Measurements from ENCODE around the gene BPHL.
"Not testable (repeated sequence)": the region's sequence is repeated elsewhere in the genome, so short reads cannot be mapped to it uniquely, and the experiment has no call there.

Gene BPHL

GRCh38 chr6:3156184-3157130 is 37.9 kb downstream of the BPHL start:
- peak; percentile 63 for DNase-seq (ENCODE audit: low read depth, low spot score)

GRCh38 chr6:3157131-3157933 is 38.8 kb downstream of the BPHL start, which contains the start of gene TUBB2A:
Gene TUBB2A (minus strand): TSS chr6:3157544. CDS start chr6:3157463, 81 bp downstream.
- peak; percentile 95 for DNase-seq (ENCODE audit: low read depth, low spot score)

DNA sequence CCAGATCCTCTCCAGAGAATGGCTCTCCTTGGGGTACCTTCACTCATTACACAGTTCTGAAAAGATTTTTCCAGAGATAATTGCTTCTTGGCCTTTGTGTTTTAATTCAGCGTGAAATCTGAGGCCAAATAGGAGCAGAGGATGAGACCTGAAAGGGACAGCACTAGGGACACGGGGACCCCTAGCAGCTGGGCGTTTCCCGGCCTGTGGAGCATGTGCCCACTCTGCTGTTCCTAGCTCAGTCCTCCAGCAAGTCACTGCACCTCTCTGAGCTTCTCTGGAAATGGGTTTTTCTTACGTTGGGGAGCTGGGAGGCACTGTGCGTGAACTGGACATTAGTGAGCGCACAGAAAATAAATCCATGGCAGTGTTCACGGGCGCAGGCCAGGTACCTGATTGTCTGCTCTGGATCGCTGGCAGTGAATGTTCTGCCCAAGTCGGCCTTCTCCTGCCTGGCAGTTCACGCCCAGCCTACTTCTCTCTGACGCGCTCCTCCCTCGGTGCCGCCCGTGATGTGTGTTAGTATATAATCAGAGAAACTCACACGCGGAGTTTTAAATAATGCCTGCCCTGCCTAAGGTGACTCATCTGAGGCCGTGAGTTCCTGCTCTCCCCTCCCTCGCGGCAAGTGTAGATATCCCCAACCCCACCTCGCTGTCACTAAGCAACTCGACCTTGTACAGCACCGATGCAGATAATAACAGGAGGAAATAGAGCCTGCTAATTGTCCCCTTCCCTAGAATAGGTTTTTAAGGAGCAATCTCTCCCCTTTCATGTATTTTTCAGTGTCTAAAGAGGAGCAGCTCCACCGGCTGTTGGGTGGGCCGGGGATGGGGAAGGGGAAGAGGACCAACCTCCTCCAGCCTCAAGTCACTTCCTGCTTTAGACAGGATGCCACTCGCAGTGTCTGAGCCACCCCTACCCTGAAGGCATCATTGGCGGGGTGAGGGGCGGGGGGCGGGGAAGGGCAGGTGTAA is 41.6 kb downstream of the BPHL start:
- peak; percentile 76 for DNase-seq (ENCODE audit: low read depth, low spot score)

DNA sequence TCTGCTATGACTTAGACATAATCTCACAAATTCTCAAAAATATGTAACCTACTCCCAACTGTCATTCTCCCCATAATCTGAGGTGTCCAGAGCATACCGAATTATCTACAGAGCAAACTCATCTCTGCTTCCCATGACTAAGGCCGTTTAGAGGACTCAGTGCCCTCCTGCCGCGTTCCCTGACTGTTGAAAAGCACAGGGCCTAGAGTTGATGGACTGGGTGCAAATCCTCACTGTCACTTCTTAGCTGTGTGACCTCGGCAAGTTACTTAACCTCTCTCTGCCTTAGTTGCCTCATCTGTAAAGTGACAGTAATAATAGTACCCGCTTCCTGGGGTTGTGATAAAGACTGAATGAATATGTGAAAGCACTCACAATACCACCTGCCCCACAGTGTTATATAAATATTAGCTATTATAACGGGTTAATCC is 43.6 kb downstream of the BPHL start:
- DNase-seq (ENCODE audit: low read depth, low spot score) = peak; percentile 26

DNA sequence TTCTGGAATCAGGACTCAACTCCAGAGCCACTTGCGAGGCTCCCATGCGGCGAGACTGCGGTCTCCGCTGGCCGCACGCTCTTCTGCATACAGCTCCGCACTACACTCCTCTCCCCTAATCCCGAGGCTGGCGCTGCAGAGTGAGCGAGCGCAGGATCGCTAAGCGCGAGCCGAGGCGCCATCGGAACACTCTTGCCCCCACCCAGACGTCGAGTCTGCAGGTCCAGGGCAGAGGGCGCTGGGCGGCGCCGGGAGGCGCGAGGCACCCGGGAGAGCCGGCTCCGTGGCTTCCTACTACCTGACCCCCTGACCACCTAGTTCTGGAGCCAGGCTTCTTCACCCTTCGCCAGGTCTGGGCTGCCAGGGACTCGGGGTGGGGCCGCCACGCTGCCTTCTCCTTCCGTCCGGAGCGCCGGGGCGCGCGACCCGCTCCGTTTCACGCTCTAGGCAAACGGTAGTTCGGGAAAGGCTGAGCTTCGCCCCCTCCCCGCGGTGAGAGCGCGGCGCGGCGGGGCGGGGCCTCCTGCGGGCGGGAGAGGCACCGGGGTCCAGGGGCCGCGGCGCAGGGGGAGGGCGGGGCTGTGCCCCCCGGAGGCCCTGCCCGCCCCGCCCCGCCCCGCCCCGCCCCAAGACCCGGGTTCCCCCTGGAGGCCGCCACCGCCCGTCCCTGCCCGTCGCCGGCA is 44.2 kb downstream of the BPHL start:
- DNase-seq (ENCODE audit: low read depth, low spot score) = peak; percentile 92

GRCh38 chr6:3163248-3163594 is 44.7 kb downstream of the BPHL start:
- DNase-seq (ENCODE audit: low read depth, low spot score) = no peak

DNA sequence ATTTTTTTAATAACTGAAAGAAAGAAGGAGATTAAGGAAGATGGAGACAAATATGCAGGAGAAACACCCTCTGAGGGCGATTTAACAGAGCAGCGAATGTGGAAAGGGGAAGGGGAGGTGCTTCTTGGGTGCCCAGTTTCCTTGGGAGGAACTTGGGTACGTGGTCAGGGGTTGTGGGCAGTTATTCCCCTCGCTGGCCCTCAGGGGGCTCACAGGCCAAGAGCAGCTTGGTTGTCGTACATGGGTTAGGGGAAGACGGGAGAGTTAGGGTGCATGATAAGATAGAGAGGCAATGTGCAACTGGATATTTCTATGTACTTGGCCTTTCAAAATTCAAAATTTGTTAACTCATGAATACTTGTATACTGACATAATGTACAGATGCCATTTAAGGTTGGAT is 45.9 kb downstream of the BPHL start:
- no peak for DNase-seq (ENCODE audit: low read depth, low spot score)

- peak; percentile 77 for DNase-seq (ENCODE audit: low read depth, low spot score)
These were observed 47.4 kb downstream of the BPHL start for GRCh38 chr6:3165631-3166534.

GRCh38 chr6:3166535-3167225 is 48.2 kb downstream of the BPHL start:
- not testable (repeated sequence) for DNase-seq (ENCODE audit: low read depth, low spot score)

DNA sequence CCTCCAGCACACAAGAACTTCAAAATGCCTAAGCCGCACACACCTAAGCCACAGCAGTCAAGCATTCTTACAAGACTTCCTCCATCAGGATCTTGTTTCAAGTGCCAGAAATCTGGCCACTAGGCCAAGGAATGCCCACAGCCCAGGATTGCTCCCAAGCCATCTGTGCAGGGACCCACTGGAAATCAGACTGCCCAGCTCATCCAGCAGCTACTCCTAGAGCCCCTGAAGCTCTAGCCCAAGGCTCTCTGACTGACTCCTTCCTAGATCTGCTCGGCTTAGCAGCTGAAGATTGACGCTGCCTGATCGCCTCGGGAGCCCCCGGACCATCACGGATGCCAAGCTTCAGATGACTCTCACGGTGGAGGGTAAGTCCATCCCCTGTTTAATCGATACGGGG is 49.5 kb downstream of the BPHL start:
- not testable (repeated sequence) for DNase-seq (ENCODE audit: low read depth, low spot score)

GRCh38 chr6:3170676-3171075 is 52.2 kb downstream of the BPHL start:
- DNase-seq (ENCODE audit: low read depth, low spot score) = not testable (repeated sequence)

DNA sequence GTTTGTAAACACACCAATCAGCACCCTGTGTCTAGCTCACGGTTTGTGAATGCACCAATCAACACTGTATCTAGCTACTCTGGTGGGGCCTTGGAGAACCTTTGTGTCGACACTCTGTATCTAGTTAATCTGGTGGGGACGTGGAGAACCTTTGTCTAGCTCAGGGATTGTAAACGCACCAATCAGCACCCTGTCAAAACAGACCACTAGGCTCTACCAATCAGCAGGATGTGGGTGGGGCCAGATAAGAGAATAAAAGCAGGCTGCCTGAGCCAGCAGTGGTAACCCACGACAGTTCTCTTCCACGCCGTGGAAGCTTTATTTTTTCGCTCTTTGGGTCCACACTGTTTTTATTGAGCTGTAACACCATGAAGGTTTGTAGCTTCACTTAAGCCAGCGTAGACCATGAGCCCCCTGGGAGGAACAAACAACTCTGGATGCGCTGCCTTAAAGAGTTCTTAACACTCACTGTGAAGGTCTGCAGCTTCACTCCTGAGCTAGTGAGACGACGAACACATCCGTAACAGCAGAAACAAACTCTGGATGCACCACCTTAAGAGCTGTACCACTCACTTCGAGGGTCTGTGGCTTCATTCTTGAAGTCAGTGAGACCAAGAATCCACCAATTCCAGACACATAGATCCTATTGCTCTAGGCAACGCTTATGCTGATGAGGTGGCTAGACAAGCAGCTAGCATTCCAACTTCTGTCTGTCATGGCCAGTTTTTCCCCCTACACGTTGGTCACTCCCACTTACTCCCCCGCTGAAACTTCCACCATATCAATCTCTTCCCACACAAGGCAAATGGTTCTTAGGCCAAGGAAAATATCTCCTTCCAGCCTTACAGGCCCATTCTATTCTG is 53.0 kb downstream of the BPHL start:
- DNase-seq (ENCODE audit: low read depth, low spot score) = peak; percentile 80

DNA sequence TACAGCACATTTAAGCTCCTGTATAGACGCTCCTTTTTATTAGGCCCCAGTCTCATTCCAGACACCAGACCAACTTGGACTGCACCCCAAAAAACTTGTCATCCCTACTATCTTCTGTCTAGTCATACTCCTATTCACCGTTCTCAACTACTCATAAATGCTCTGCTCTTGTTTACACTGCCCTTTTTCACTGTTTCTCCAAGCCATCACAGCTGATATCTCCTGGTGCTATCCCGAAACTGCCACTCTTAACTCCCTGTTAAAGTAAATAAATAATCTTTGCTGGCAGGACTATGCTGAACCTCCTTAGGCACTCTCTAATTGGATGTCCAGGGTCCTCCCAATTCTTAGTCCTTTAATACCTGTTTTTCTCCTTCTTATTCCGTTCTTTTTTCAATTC is 54.3 kb downstream of the BPHL start:
- not testable (repeated sequence) for DNase-seq (ENCODE audit: low read depth, low spot score)

GRCh38 chr6:3173636-3174089 is 55.2 kb downstream of the BPHL start:
- DNase-seq (ENCODE audit: low read depth, low spot score) = not testable (repeated sequence)

DNA sequence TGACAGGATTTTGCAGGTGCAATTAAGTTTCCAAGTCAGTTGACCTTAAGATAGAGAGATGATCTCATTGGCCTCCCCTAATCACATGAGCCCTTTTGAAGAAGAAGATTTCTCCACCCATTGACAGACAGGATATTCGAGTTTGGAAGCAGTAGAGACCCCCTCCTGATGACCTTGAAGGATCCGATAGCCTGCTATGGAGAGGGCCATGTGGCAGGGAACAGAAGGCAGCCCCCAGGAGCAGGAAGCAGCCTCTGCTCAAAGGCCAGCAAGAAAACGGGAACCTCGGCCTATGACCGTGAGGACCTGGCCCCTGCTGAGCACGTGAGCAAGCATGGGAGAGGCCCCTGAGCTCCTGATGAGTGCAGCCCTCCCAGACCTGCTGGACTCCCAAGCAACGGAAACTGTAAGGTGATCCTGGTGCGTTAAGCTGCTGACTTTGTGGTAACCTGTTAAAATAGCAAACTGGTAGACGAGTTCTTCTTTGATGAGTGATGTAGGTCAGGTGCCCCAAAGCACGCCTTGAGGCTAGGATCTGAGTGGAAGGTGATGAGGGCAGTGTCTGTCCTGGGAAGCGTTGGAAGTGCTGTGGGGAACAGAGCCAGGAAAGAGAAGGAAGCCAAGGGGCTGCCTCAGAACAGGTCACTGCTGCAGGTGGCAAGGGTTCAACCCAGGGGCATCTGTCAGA is 57.3 kb downstream of the BPHL start:
- no peak for DNase-seq (ENCODE audit: low read depth, low spot score)

GRCh38 chr6:3176562-3177355 is 58.2 kb downstream of the BPHL start:
- peak; percentile 85 for DNase-seq (ENCODE audit: low read depth, low spot score)
